CD4-positive, alpha-beta T cell (primary cell): ENCODE results near the gene CCNI. TPM values are rescaled to one million over a fixed set of nuclear protein-coding genes. Genes with fewer than 3 reads are reported as not detected.
A peak's percentile ranks its signal among the peaks of the same experiment; 100 is the strongest.
"Not testable (repeated sequence)": the region's sequence is repeated elsewhere in the genome, so short reads cannot be mapped to it uniquely, and the experiment has no call there.

Experiments used
- ATAC-seq: fragments of 200-7000 bp; cut with Tn5 transposase; one replicate; pipeline ENCODE4 v1.10.0; 2022; ENCODE audit warnings: mild to moderate bottlenecking; ENCODE audit not compliant: poor library complexity
- CTCF ChIA-PET: fragments of 350-600 bp; sonication (Branson Sonifier 250); formaldehyde crosslinking; loops from one replicate; lab custom pipeline; 2021; ENCODE audit warnings: antibody characterized with exemption, inconsistent platforms; lab: Charles Lee
- POLR2A ChIA-PET: fragments of 350-600 bp; sonication (Branson Sonifier 250); formaldehyde crosslinking; loops from one replicate; lab custom pipeline; 2021; ENCODE audit warnings: antibody characterized with exemption, inconsistent platforms; lab: Charles Lee
- DNase-seq, 14 experiments: peaks; one replicate each; pipeline ENCODE4 v3.0.0-alpha.2; 2013 to 2020; ENCODE audit warnings: mixed read lengths in 2 of 14
- H3K27ac ChIP-seq, 2 donors: one replicate each; pipeline versions ENCODE4 v1.5.1 to v1.7.0; 2013; ENCODE audit warnings: low read length in 2 of 2, low read depth in 1 of 2, mild to moderate bottlenecking in 1 of 2
- H3K27me3 ChIP-seq, 2 experiments: 1 replicate in 1 of 2; 2 replicates in 1 of 2; pipeline versions ENCODE4 v1.6.1 to v1.7.0; 2013; ENCODE audit warnings: low read length in 2 of 2, control low read depth in 1 of 2, mild to moderate bottlenecking in 1 of 2, moderate library complexity in 1 of 2; ENCODE audit not compliant: insufficient read depth in 2 of 2, control insufficient read depth in 1 of 2
- H3K36me3 ChIP-seq: one replicate; pipeline ENCODE4 v1.6.1; 2013; ENCODE audit warnings: low read length, control low read depth; ENCODE audit not compliant: insufficient read depth
- H3K4me1 ChIP-seq: one replicate; pipeline ENCODE4 v1.6.1; 2013; ENCODE audit warnings: low read length, control low read depth; ENCODE audit not compliant: insufficient read depth
- H3K4me3 ChIP-seq: one replicate; pipeline ENCODE4 v1.5.1; 2013; ENCODE audit warnings: mild to moderate bottlenecking, low read length, moderate library complexity
- H3K9me3 ChIP-seq, 2 experiments: 1 replicate in 1 of 2; 2 replicates in 1 of 2; pipeline versions ENCODE4 v1.6.1 to v1.7.0; 2013; ENCODE audit warnings: low read length in 2 of 2, mild to moderate bottlenecking in 2 of 2, control low read depth in 1 of 2, moderate library complexity in 1 of 2; ENCODE audit not compliant: control insufficient read depth in 1 of 2, insufficient read depth in 1 of 2
- H3K27ac Mint-ChIP-seq: one replicate; pipeline ENCODE4 v1.8.0; 2020; ENCODE audit warnings: mixed read lengths
- H3K27me3 Mint-ChIP-seq: one replicate; pipeline ENCODE4 v1.8.0; 2021; ENCODE audit warnings: mixed read lengths
- H3K36me3 Mint-ChIP-seq: one replicate; pipeline ENCODE4 v1.8.0; 2021; ENCODE audit warnings: low read depth, mixed read lengths
- H3K4me1 Mint-ChIP-seq: one replicate; pipeline ENCODE4 v1.8.0; 2021; ENCODE audit warnings: low read depth, mixed read lengths
- H3K4me3 Mint-ChIP-seq: one replicate; pipeline ENCODE4 v1.8.0; 2020; ENCODE audit warnings: mild to moderate bottlenecking, mixed read lengths
- H3K9me3 Mint-ChIP-seq: one replicate; pipeline ENCODE4 v1.8.0; 2020; ENCODE audit warnings: mixed read lengths
- CTCF ChIP-seq: fragments of 200-600 bp; IDR thresholded peaks from one replicate; pipeline ENCODE4 v1.8.0; 2022; ENCODE audit warnings: antibody characterized with exemption, mild to moderate bottlenecking
- intact Hi-C, 2 experiments: fragments of 100-400 bp; cut with DNase I in 1 of 2; cut with micrococcal nuclease in 1 of 2; formaldehyde crosslinking; loops; one replicate each; pipeline versions ENCODE4 v1.15.1 to v1.9.0; 2023 to 2025; cut with DNase I, micrococcal nuclease
- total RNA-seq, 174 experiments: library from RNA in 2 of 174; stranded (reverse) in 2 of 174; gene quantifications; one replicate each; pipeline ENCODE4 v1.2.3 and lab custom pipeline; 2021 to 2026

Gene CCNI
- total RNA-seq, 2 experiments from 2014 or later = 385 to 418 TPM

- Mint-ChIP-seq H3K4me3 (no peak overlapping the region), H3K4me1 (peaks cover 22% of the 10 kb centered on the region), H3K27me3 (no peaks in the 10 kb centered on the region), H3K9me3 (no peaks in the 10 kb centered on the region), H3K27ac (no peak overlapping the region), H3K36me3 (no peaks in the 10 kb centered on the region)
- POLR2A ChIA-PET = no interaction called here
- Histone ChIP-seq H3K27ac (no peak overlapping the region), H3K4me3 (no peak overlapping the region), H3K27me3 (no peaks in the 10 kb centered on the region), H3K9me3 (no peaks in the 10 kb centered on the region), H3K4me1 (peaks cover 4% of the 10 kb centered on the region), H3K36me3 (no peaks in the 10 kb centered on the region)
- DNase-seq (no peak), ATAC-seq (no peak)
- CTCF ChIA-PET = no interaction called here
- intact Hi-C loops = loop anchor here in 1 of 2 experiments (5.0 to 10.0 kb wide), 2 partner anchors 37 to 929 kb away; no protein-coding TSS in a partner anchor
- TF ChIP-seq CTCF = no peak
Measured at GRCh38 chr4:77084019-77084639, 8.3 kb upstream of the CCNI start.

GRCh38 chr4:77082886-77083608, 7.3 kb upstream of the CCNI start:
- TF ChIP-seq CTCF = no peak
- POLR2A ChIA-PET = no interaction called here
- Histone ChIP-seq H3K36me3 (no peaks in the 10 kb centered on the region), H3K9me3 (no peaks in the 10 kb centered on the region), H3K27me3 (no peaks in the 10 kb centered on the region), H3K27ac (no peak overlapping the region), H3K4me1 (peaks cover 5% of the 10 kb centered on the region), H3K4me3 (no peak overlapping the region)
- Mint-ChIP-seq H3K4me1 (peaks cover 25% of the 10 kb centered on the region), H3K36me3 (no peaks in the 10 kb centered on the region), H3K9me3 (no peaks in the 10 kb centered on the region), H3K27me3 (no peaks in the 10 kb centered on the region), H3K27ac (no peak overlapping the region), H3K4me3 (no peak overlapping the region)
- CTCF ChIA-PET = interaction anchor here (1.2 kb wide), 2 partner anchors 12 to 13 kb away, joined by 3 read pairs; no protein-coding TSS in a partner anchor
- intact Hi-C loops = loop anchor here in 1 of 2 experiments (5.0 to 10.0 kb wide), 2 partner anchors 36 to 928 kb away; no protein-coding TSS in a partner anchor
- ATAC-seq (no peak), DNase-seq (no peak)

GRCh38 chr4:77080806-77081205, 5.0 kb upstream of the CCNI start:
- not testable (repeated sequence) for H3K36me3 Mint-ChIP-seq, H3K27ac ChIP-seq, H3K4me3 ChIP-seq, ATAC-seq, H3K27me3 Mint-ChIP-seq, H3K27me3 ChIP-seq, H3K9me3 Mint-ChIP-seq, H3K9me3 ChIP-seq, H3K36me3 ChIP-seq
- intact Hi-C loops = loop anchor here in 1 of 2 experiments (5.0 to 10.0 kb wide), 2 partner anchors 34 to 926 kb away; no protein-coding TSS in a partner anchor
- peaks cover 45% of the 10 kb centered on the region for H3K4me1 Mint-ChIP-seq
- H3K27ac Mint-ChIP-seq = peak overlapping the region; percentile 51
- peak in 2 of 14 experiments; percentile 31 to 36 for DNase-seq
- ChIA-PET POLR2A (interaction anchor here (0.9 to 1.2 kb wide), 2 partner anchors 15 to 77 kb away, joined by 3 to 4 read pairs; no protein-coding TSS in a partner anchor), CTCF (interaction anchor here (0.6 to 2.8 kb wide), 6 partner anchors 11 to 83 kb away, joined by 3 to 10 read pairs (median 4); partner anchors contain the start of gene CCNG2)
- H3K4me1 ChIP-seq = peaks cover 15% of the 10 kb centered on the region
- peak overlapping the region; percentile 50 for H3K4me3 Mint-ChIP-seq
